ENCODE data around the gene CCL15.

DNA sequence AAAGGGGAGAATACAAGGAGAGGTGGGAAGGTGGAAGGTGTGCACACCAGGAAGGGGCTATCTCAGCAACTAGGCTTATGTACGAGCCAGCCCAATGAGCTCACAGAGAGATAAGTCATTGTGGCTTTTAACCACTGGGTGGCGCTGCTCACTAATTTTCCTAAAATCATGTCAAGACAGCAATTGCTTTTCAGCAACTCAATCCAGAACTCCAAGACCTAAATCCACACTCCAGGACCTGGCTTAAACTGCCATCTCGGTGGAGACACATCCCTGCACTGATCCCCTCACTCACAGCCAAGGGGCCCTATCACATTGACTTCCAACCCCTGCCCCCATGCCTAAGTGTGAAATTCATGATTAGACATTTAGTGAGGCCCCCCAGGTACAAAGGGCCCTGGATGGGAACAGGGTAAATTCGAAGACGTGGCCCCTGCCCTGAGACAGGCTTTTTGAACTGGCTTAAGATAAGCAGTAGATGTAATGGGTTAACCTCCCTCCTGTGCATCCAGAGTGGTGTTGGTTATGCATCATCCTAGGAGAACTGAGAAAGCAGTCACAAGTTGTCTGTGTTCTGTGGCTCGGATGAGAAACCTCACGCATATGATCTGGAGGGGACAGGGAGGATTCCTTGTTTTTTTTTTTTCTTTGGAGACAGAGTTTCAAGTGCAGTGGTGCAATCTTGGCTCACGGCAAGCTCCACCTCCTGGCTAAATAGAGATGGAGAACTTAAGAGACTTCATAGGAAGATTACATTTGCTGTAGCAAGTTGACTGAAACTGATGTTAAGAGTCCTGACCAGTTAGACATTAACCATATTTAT is 31.6 kb downstream of the CCL15 start:
- TF ChIP-seq ZNF384 (IDR thresholded peaks at IDR 0.05) (no peak), FOXK2 (IDR thresholded peaks at IDR 0.05) (no peak), SUZ12 (IDR thresholded peaks at IDR 0.05) (no peak), CTBP1 (IDR thresholded peaks at IDR 0.05; ENCODE audit: borderline replicate concordance) (no peak), FOXA1 (IDR thresholded peaks at IDR 0.05) (no peak), HDGF (IDR thresholded peaks at IDR 0.05; ENCODE audit: borderline replicate concordance) (no peak), TARDBP (IDR thresholded peaks at IDR 0.05) (no peak), L3MBTL2 (conservative IDR thresholded peaks at IDR 0.05) (no peak), SP1 (IDR thresholded peaks at IDR 0.05) (no peak), NFRKB (IDR thresholded peaks at IDR 0.05) (no peak), ELF4 (IDR thresholded peaks at IDR 0.05) (no peak), FOXM1 (IDR thresholded peaks at IDR 0.05; ENCODE audit: borderline replicate concordance) (no peak)
